ENCODE measurements around the gene ADAMTS9.

The ADAMTS9 gene

GRCh38 chr3:64518950-64519349 lies 168.8 kb downstream of the ADAMTS9 start:
- Histone ChIP-seq H3K9me3 (ENCODE audit: control insufficient read depth, insufficient read depth, low read length) (no peaks in the 10 kb centered on the region), H3K36me3 (ENCODE audit: control insufficient read depth, insufficient read depth, low read length) (no peaks in the 10 kb centered on the region), H3K4me3 (ENCODE audit: low read length) (no peak overlapping the region), H3K27me3 (ENCODE audit: control insufficient read depth, insufficient read depth, low read length) (no peaks in the 10 kb centered on the region), H3K4me1 (ENCODE audit: control insufficient read depth, insufficient read depth, low read length) (no peaks in the 10 kb centered on the region), H3K27ac (ENCODE audit: low read length) (no peak overlapping the region)
- no peak for DNase-seq (ENCODE audit: low read depth, low spot score)
- no CpG with 5 or more reads among the region's 1 CpG for WGBS (ENCODE audit: insufficient coverage, insufficient read length)

GRCh38 chr3:64518496-64518895 lies 169.3 kb downstream of the ADAMTS9 start:
- H3K9me3 ChIP-seq (ENCODE audit: control insufficient read depth, insufficient read depth, low read length): no peaks in the 10 kb centered on the region
- H3K27ac ChIP-seq (ENCODE audit: low read length): no peak overlapping the region
- WGBS (ENCODE audit: insufficient coverage, insufficient read length): no CpG with 5 or more reads among the region's 6 CpGs
- H3K36me3 ChIP-seq (ENCODE audit: control insufficient read depth, insufficient read depth, low read length): no peaks in the 10 kb centered on the region
- no peak for DNase-seq (ENCODE audit: low read depth, low spot score)
- no peaks in the 10 kb centered on the region for H3K4me1 ChIP-seq (ENCODE audit: control insufficient read depth, insufficient read depth, low read length)
- H3K27me3 ChIP-seq (ENCODE audit: control insufficient read depth, insufficient read depth, low read length): no peaks in the 10 kb centered on the region
- H3K4me3 ChIP-seq (ENCODE audit: low read length): no peak overlapping the region

GRCh38 chr3:64514889-64515288 lies 172.9 kb downstream of the ADAMTS9 start:
- no peaks in the 10 kb centered on the region for H3K4me1 ChIP-seq (ENCODE audit: control insufficient read depth, insufficient read depth, low read length)
- no CpG with 5 or more reads among the region's 3 CpGs for WGBS (ENCODE audit: insufficient coverage, insufficient read length)
- H3K4me3 ChIP-seq (ENCODE audit: low read length): no peak overlapping the region
- H3K27me3 ChIP-seq (ENCODE audit: control insufficient read depth, insufficient read depth, low read length): no peaks in the 10 kb centered on the region
- H3K36me3 ChIP-seq (ENCODE audit: control insufficient read depth, insufficient read depth, low read length): no peaks in the 10 kb centered on the region
- no peak for DNase-seq (ENCODE audit: low read depth, low spot score)
- no peak overlapping the region for H3K27ac ChIP-seq (ENCODE audit: low read length)
- H3K9me3 ChIP-seq (ENCODE audit: control insufficient read depth, insufficient read depth, low read length): no peaks in the 10 kb centered on the region

GRCh38 chr3:64509206-64509605 lies 178.6 kb downstream of the ADAMTS9 start:
- no peak for DNase-seq (ENCODE audit: low read depth, low spot score)
- Histone ChIP-seq H3K27me3 (ENCODE audit: control insufficient read depth, insufficient read depth, low read length) (no peaks in the 10 kb centered on the region), H3K36me3 (ENCODE audit: control insufficient read depth, insufficient read depth, low read length) (no peaks in the 10 kb centered on the region), H3K4me3 (ENCODE audit: low read length) (no peak overlapping the region), H3K4me1 (ENCODE audit: control insufficient read depth, insufficient read depth, low read length) (no peaks in the 10 kb centered on the region), H3K9me3 (ENCODE audit: control insufficient read depth, insufficient read depth, low read length) (no peaks in the 10 kb centered on the region; the same call in 1 of the 2 replicates), H3K27ac (ENCODE audit: low read length) (no peak overlapping the region)
- WGBS (ENCODE audit: insufficient coverage, insufficient read length): no CpG with 5 or more reads among the region's 5 CpGs

- no peak overlapping the region for H3K27ac ChIP-seq (ENCODE audit: low read length)
- DNase-seq (ENCODE audit: low read depth, low spot score): no peak
- no CpG with 5 or more reads among the region's 1 CpG for WGBS (ENCODE audit: insufficient coverage, insufficient read length)
Observed at GRCh38 chr3:64508140-64508539, 179.7 kb downstream of the ADAMTS9 start.

GRCh38 chr3:64506255-64506654 lies 181.5 kb downstream of the ADAMTS9 start:
- DNase-seq (ENCODE audit: low read depth, low spot score): no peak
- H3K4me3 ChIP-seq (ENCODE audit: low read length): no peak overlapping the region
- H3K4me1 ChIP-seq (ENCODE audit: control insufficient read depth, insufficient read depth, low read length): no peaks in the 10 kb centered on the region
- H3K36me3 ChIP-seq (ENCODE audit: control insufficient read depth, insufficient read depth, low read length): no peaks in the 10 kb centered on the region
- no peaks in the 10 kb centered on the region; the same call in 1 of the 2 replicates for H3K9me3 ChIP-seq (ENCODE audit: control insufficient read depth, insufficient read depth, low read length)
- no peak overlapping the region for H3K27ac ChIP-seq (ENCODE audit: low read length)
- no peaks in the 10 kb centered on the region for H3K27me3 ChIP-seq (ENCODE audit: control insufficient read depth, insufficient read depth, low read length)
- no CpG with 5 or more reads among the region's 8 CpGs for WGBS (ENCODE audit: insufficient coverage, insufficient read length)

More at GRCh38 chr3:64508140-64508539, 179.7 kb downstream of the ADAMTS9 start:
- Histone ChIP-seq H3K36me3 (ENCODE audit: control insufficient read depth, insufficient read depth, low read length) (no peaks in the 10 kb centered on the region), H3K27me3 (ENCODE audit: control insufficient read depth, insufficient read depth, low read length) (no peaks in the 10 kb centered on the region), H3K9me3 (ENCODE audit: control insufficient read depth, insufficient read depth, low read length) (no peaks in the 10 kb centered on the region; the same call in 1 of the 2 replicates), H3K4me1 (ENCODE audit: control insufficient read depth, insufficient read depth, low read length) (no peaks in the 10 kb centered on the region), H3K4me3 (ENCODE audit: low read length) (no peak overlapping the region)

GRCh38 chr3:64505419-64505818 lies 182.4 kb downstream of the ADAMTS9 start:
- H3K4me3 ChIP-seq (ENCODE audit: low read length): no peak overlapping the region
- H3K27ac ChIP-seq (ENCODE audit: low read length): no peak overlapping the region
- H3K36me3 ChIP-seq (ENCODE audit: control insufficient read depth, insufficient read depth, low read length): no peaks in the 10 kb centered on the region
- no peaks in the 10 kb centered on the region for H3K4me1 ChIP-seq (ENCODE audit: control insufficient read depth, insufficient read depth, low read length)
- DNase-seq (ENCODE audit: low read depth, low spot score): no peak
- no CpG with 5 or more reads among the region's 7 CpGs for WGBS (ENCODE audit: insufficient coverage, insufficient read length)
- H3K9me3 ChIP-seq (ENCODE audit: control insufficient read depth, insufficient read depth, low read length): no peaks in the 10 kb centered on the region; the same call in 1 of the 2 replicates
- H3K27me3 ChIP-seq (ENCODE audit: control insufficient read depth, insufficient read depth, low read length): no peaks in the 10 kb centered on the region

GRCh38 chr3:64502284-64502683 lies 185.5 kb downstream of the ADAMTS9 start:
- H3K36me3 ChIP-seq (ENCODE audit: control insufficient read depth, insufficient read depth, low read length): no peaks in the 10 kb centered on the region
- H3K9me3 ChIP-seq (ENCODE audit: control insufficient read depth, insufficient read depth, low read length): no peaks in the 10 kb centered on the region; the same call in 1 of the 2 replicates
- H3K4me3 ChIP-seq (ENCODE audit: low read length): no peak overlapping the region
- no peaks in the 10 kb centered on the region for H3K4me1 ChIP-seq (ENCODE audit: control insufficient read depth, insufficient read depth, low read length)
- DNase-seq (ENCODE audit: low read depth, low spot score): no peak
- H3K27ac ChIP-seq (ENCODE audit: low read length): no peak overlapping the region
- no CpG with 5 or more reads among the region's 1 CpG for WGBS (ENCODE audit: insufficient coverage, insufficient read length)
- no peaks in the 10 kb centered on the region for H3K27me3 ChIP-seq (ENCODE audit: control insufficient read depth, insufficient read depth, low read length)

- H3K27ac ChIP-seq (ENCODE audit: low read length): no peak overlapping the region
- DNase-seq (ENCODE audit: low read depth, low spot score): no peak
- no peaks in the 10 kb centered on the region for H3K27me3 ChIP-seq (ENCODE audit: control insufficient read depth, insufficient read depth, low read length)
- no peaks in the 10 kb centered on the region; the same call in 1 of the 2 replicates for H3K9me3 ChIP-seq (ENCODE audit: control insufficient read depth, insufficient read depth, low read length)
- H3K36me3 ChIP-seq (ENCODE audit: control insufficient read depth, insufficient read depth, low read length): no peaks in the 10 kb centered on the region
- H3K4me3 ChIP-seq (ENCODE audit: low read length): no peak overlapping the region
- no CpG with 5 or more reads among the region's 8 CpGs for WGBS (ENCODE audit: insufficient coverage, insufficient read length)
- no peaks in the 10 kb centered on the region for H3K4me1 ChIP-seq (ENCODE audit: control insufficient read depth, insufficient read depth, low read length)
Observed at GRCh38 chr3:64501298-64501906, 186.4 kb downstream of the ADAMTS9 start.

GRCh38 chr3:64496786-64497490 lies 190.9 kb downstream of the ADAMTS9 start:
- DNase-seq (ENCODE audit: low read depth, low spot score): no peak
- Histone ChIP-seq H3K36me3 (ENCODE audit: control insufficient read depth, insufficient read depth, low read length) (no peaks in the 10 kb centered on the region), H3K4me3 (ENCODE audit: low read length) (no peak overlapping the region), H3K9me3 (ENCODE audit: control insufficient read depth, insufficient read depth, low read length) (no peaks in the 10 kb centered on the region), H3K27ac (ENCODE audit: low read length) (no peak overlapping the region), H3K4me1 (ENCODE audit: control insufficient read depth, insufficient read depth, low read length) (no peaks in the 10 kb centered on the region), H3K27me3 (ENCODE audit: control insufficient read depth, insufficient read depth, low read length) (no peaks in the 10 kb centered on the region)
- WGBS (ENCODE audit: insufficient coverage, insufficient read length): no CpG with 5 or more reads among the region's 5 CpGs
